ENCODE measurements around the gene TBX21. TPM values are rescaled to one million over a fixed set of nuclear protein-coding genes. Genes with fewer than 3 reads are reported as not detected.

The TBX21 gene
- total and polyA plus RNA-seq, 2 of the 4 experiments (the other 2 are of a cell fraction) = not detected

- dilution Hi-C loops (cut with HindIII; ENCODE audit: low sequenced_read_pairs, unreplicated experiment) = no loop called here
- H4K20me1 ChIP-seq (ENCODE audit: insufficient read depth, low read length) = peaks cover 3% of the 10 kb centered on the region; the same call in 1 of the 2 replicates
- H3K9me3 ChIP-seq (ENCODE audit: control insufficient read depth, insufficient read depth, low read length) = peaks cover 8% of the 10 kb centered on the region
- no TSS peak for BruUV-seq (replicated peaks)
- no peak overlapping the region for H4K91ac ChIP-seq (ENCODE audit: insufficient read depth, low read depth, low read length)
- no peak overlapping the region for H3K4ac ChIP-seq (ENCODE audit: low read depth, low read length)
- no peak overlapping the region for H3K9ac ChIP-seq (ENCODE audit: low read depth, low read length)
- no peak overlapping the region for H3K4me3 ChIP-seq (ENCODE audit: insufficient read depth, low read depth, low read length)
- H3K23ac ChIP-seq (ENCODE audit: low read depth, low read length) = no peak overlapping the region; the same call in 1 of the 2 replicates
- H3K9me1 ChIP-seq (ENCODE audit: insufficient read depth, low read length) = no peaks in the 10 kb centered on the region
- no peak overlapping the region for H3K56ac ChIP-seq (ENCODE audit: extremely low read depth, insufficient read depth, low read length)
- POLR2A ChIA-PET (ENCODE audit: unreplicated experiment) = no interaction called here
- CTCF ChIA-PET = no interaction called here
- H2AK9ac ChIP-seq (replicated peaks; ENCODE audit: low read depth, low read length, poor library complexity) = no peak overlapping the region
- peaks cover 54% of the 10 kb centered on the region for H3K27me3 ChIP-seq (ENCODE audit: control insufficient read depth, insufficient read depth, low read length)
- no peak overlapping the region for H2AK5ac ChIP-seq (ENCODE audit: low read depth, low read length)
- H3K4me2 ChIP-seq (ENCODE audit: low read depth, low read length) = no peak overlapping the region
- no peak overlapping the region for H2BK5ac ChIP-seq (ENCODE audit: low read depth, low read length, poor library complexity, severe bottlenecking)
- H3K18ac ChIP-seq (ENCODE audit: low read depth, low read length) = no peak overlapping the region
- no peak overlapping the region for H2BK15ac ChIP-seq (ENCODE audit: low read depth, low read length)
- H2BK120ac ChIP-seq (ENCODE audit: low read depth, low read length) = no peak overlapping the region
- no peaks in the 10 kb centered on the region for H3K4me1 ChIP-seq (ENCODE audit: control insufficient read depth, insufficient read depth, low read length)
- ATAC-seq (ENCODE audit: low read depth) (no peak), DNase-seq (no peak)
- intact Hi-C loops (cut with micrococcal nuclease) = loop anchor here (5.0 to 10.0 kb wide), 2 partner anchors 50 to 112 kb away; no protein-coding TSS in a partner anchor
- no peaks in the 10 kb centered on the region for H3K79me1 ChIP-seq (ENCODE audit: low read depth in 1 of 2, low read length in 2 of 2)
- no peak overlapping the region for H4K8ac ChIP-seq (ENCODE audit: low read depth in 2 of 2, low read length in 2 of 2)
- TF ChIP-seq POLR2A (IDR thresholded peaks at IDR 0.05; ENCODE audit: low read depth, low read length) = no peak
- TF ChIP-seq SMC3 (IDR thresholded peaks at IDR 0.05; ENCODE audit: low read depth, low read length) = no peak
- TF ChIP-seq USF2 (IDR thresholded peaks at IDR 0.05; ENCODE audit: low read depth, low read length) = no peak
- no peak for TF ChIP-seq FOS (IDR thresholded peaks at IDR 0.05; ENCODE audit: low read depth, low read length)
- TF ChIP-seq CTCF (conservative IDR thresholded peaks at IDR 0.05; ENCODE audit: low read depth, low read length) = no peak
- TF ChIP-seq MAZ (IDR thresholded peaks at IDR 0.05; ENCODE audit: borderline replicate concordance, low read depth, low read length) = no peak
- no peak for TF ChIP-seq BHLHE40 (IDR thresholded peaks at IDR 0.05; ENCODE audit: low read depth, low read length)
- no peak for TF ChIP-seq MAFK (IDR thresholded peaks at IDR 0.05; ENCODE audit: low read depth, low read length)
- TF ChIP-seq RFX5 (IDR thresholded peaks at IDR 0.05; ENCODE audit: low read depth, low read length) = no peak
- no peak for TF ChIP-seq RAD21 (IDR thresholded peaks at IDR 0.05; ENCODE audit: low read length)
- no peak overlapping the region for H3K27ac ChIP-seq (ENCODE audit: insufficient read depth, low read length)
- WGBS, 2 experiments (ENCODE audit: extremely low coverage in 2 of 2, insufficient read length in 1 of 2) = 17% methylated on average over 1 of the region's 1 CpG; no CpG with 5 or more reads in 1 of the 2 experiments
- no peaks in the 10 kb centered on the region for H3K36me3 ChIP-seq (ENCODE audit: control insufficient read depth, insufficient read depth, low read length)
- no peak overlapping the region for H2AFZ ChIP-seq (replicated peaks; ENCODE audit: low read length, poor library complexity)
- H4K5ac ChIP-seq (ENCODE audit: low read depth, low read length) = no peak overlapping the region
- H2BK20ac ChIP-seq (ENCODE audit: low read depth, low read length) = no peak overlapping the region
- in situ Hi-C loops (cut with MboI; ENCODE audit: low sequenced_read_pairs) = no loop called here
- no peak overlapping the region for H3K14ac ChIP-seq (replicated peaks; ENCODE audit: low read depth, low read length)
Observed at GRCh38 chr17:47774987-47775580, 42.0 kb downstream of the TBX21 start.

Measured in IMR-90 (cell line).